KMS-11 (cell line): ENCODE data around the gene RMDN2.

Experiments used
- H2AFZ ChIP-seq: fragments of 200-600 bp; sonication (generic); 2 replicates; pipeline ENCODE4 v1.6.1; 2016; ENCODE audit warnings: antibody characterized with exemption, mixed run types, low read depth
- H3K27ac ChIP-seq: fragments of 200-600 bp; sonication (generic); 2 replicates; pipeline ENCODE4 v1.6.1; 2016; ENCODE audit warnings: mild to moderate bottlenecking, mixed run types
- H3K27me3 ChIP-seq: fragments of 200-600 bp; sonication (generic); 2 replicates; pipeline ENCODE4 v1.6.1; 2017; ENCODE audit warnings: mild to moderate bottlenecking, low read depth, mixed run types, moderate library complexity; ENCODE audit not compliant: insufficient read depth
- H3K36me3 ChIP-seq: fragments of 200-600 bp; sonication (generic); 2 replicates; pipeline ENCODE4 v1.6.1; 2017; ENCODE audit warnings: mild to moderate bottlenecking, mixed run types; ENCODE audit not compliant: insufficient read depth
- H3K4me1 ChIP-seq: fragments of 200-600 bp; sonication (generic); 2 replicates; pipeline ENCODE4 v1.6.1; 2016; ENCODE audit warnings: mild to moderate bottlenecking, low read depth, mixed run types; ENCODE audit not compliant: poor library complexity, severe bottlenecking
- H3K4me2 ChIP-seq: fragments of 200-600 bp; sonication (generic); 2 replicates; pipeline ENCODE4 v1.7.0; 2016; ENCODE audit warnings: mild to moderate bottlenecking, mixed run types
- H3K4me3 ChIP-seq: fragments of 200-600 bp; sonication (generic); IDR thresholded peaks from 2 replicates; pipeline ENCODE4 v1.6.1; 2017; ENCODE audit warnings: low read depth, low read length, mixed read lengths; ENCODE audit not compliant: insufficient read depth
- H3K79me2 ChIP-seq: fragments of 200-600 bp; sonication (generic); 2 replicates; pipeline ENCODE4 v1.6.1; 2016; ENCODE audit warnings: low read depth, mixed run types; ENCODE audit not compliant: insufficient read depth
- H3K9ac ChIP-seq: fragments of 200-600 bp; sonication (generic); 2 replicates; pipeline ENCODE4 v1.6.1; 2016; ENCODE audit warnings: mild to moderate bottlenecking, mixed run types
- H4K20me1 ChIP-seq: fragments of 200-600 bp; sonication (generic); 2 replicates; pipeline ENCODE4 v1.6.1; 2016; ENCODE audit warnings: mild to moderate bottlenecking, mixed run types; ENCODE audit not compliant: insufficient read depth
- CTCF ChIP-seq: fragments of 200-600 bp; sonication (generic); conservative IDR thresholded peaks from 2 replicates; pipeline ENCODE4 v1.6.1; 2017; ENCODE audit warnings: low read depth, mild to moderate bottlenecking, antibody characterized with exemption, low read length, moderate library complexity, mixed read lengths

Gene RMDN2

GRCh38 chr2:37975808-37976207 lies 50.7 kb downstream of the RMDN2 start:
- no peak for TF ChIP-seq CTCF
- no peak overlapping the region for H3K4me2 ChIP-seq
- no peak overlapping the region for H3K27ac ChIP-seq
- H3K9ac ChIP-seq, result no peak overlapping the region
- no peak overlapping the region for H3K4me3 ChIP-seq
- no peaks in the 10 kb centered on the region for H3K27me3 ChIP-seq
- H3K4me1 ChIP-seq, result no peaks in the 10 kb centered on the region
- no peaks in the 10 kb centered on the region for H3K36me3 ChIP-seq
- no peaks in the 10 kb centered on the region for H4K20me1 ChIP-seq
- H3K79me2 ChIP-seq, result no peaks in the 10 kb centered on the region
- no peak overlapping the region for H2AFZ ChIP-seq

DNA sequence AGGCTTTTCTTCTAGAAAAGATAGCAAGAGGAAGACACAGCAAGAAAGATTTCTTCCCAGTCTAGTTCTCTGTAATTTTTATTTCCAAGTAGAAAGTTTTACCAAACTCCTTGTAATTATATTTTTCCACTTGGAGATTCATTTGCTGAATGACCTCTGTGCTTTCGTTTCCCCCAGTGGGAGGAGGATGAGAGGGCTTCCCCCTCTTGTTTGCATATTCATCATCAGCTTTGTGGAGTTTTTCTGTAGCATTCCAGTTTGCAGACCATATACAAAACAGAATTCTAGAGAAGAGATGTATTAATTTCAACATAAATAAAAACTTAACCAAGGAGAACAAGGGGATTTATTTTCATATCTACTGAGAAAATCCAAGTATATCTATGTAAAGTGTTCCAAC lies 51.3 kb downstream of the RMDN2 start:
- Histone ChIP-seq H3K4me2 (no peak overlapping the region), H3K27me3 (no peaks in the 10 kb centered on the region), H2AFZ (no peak overlapping the region), H3K4me1 (no peaks in the 10 kb centered on the region), H3K4me3 (no peak overlapping the region), H3K9ac (no peak overlapping the region), H3K79me2 (no peaks in the 10 kb centered on the region), H3K27ac (no peak overlapping the region), H4K20me1 (no peaks in the 10 kb centered on the region), H3K36me3 (no peaks in the 10 kb centered on the region)
- no peak for TF ChIP-seq CTCF

DNA sequence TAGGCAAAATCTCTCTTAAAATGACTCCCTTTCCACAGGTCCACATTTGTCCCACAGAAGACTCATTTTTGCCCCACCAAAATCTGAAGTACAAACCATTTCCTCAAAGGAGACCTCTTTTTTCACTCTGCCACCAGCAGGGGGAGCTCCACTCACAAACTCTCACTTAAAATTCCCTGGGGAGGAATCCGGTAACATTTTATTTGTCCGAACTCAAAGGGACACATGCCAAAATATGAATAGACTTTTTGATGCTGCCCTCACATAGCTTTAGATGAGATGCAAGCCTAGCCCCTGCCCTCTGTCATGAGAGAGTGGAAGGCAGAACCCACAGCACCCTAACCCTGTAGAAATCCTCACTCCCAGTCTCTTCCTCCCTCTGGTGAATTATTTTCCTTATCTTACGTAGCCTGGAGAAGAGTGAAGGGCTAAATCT lies 57.1 kb downstream of the RMDN2 start:
- no peaks in the 10 kb centered on the region for H4K20me1 ChIP-seq
- peak overlapping the region; percentile 5; the same call in 1 of the 2 replicates for H3K4me2 ChIP-seq
- no peaks in the 10 kb centered on the region for H3K36me3 ChIP-seq
- H3K4me3 ChIP-seq, result no peak overlapping the region
- peak overlapping the region; percentile 10; the same call in 1 of the 2 replicates for H2AFZ ChIP-seq
- H3K27ac ChIP-seq, result no peak overlapping the region
- TF ChIP-seq CTCF, result peak; percentile 99
- peaks cover 7% of the 10 kb centered on the region for H3K4me1 ChIP-seq
- H3K9ac ChIP-seq, result no peak overlapping the region
- H3K79me2 ChIP-seq, result no peaks in the 10 kb centered on the region
- H3K27me3 ChIP-seq, result no peaks in the 10 kb centered on the region

- H2AFZ ChIP-seq, result no peak overlapping the region
- no peaks in the 10 kb centered on the region for H3K79me2 ChIP-seq
- peaks cover 7% of the 10 kb centered on the region for H3K4me1 ChIP-seq
- no peaks in the 10 kb centered on the region for H4K20me1 ChIP-seq
- no peak overlapping the region for H3K27ac ChIP-seq
- H3K4me3 ChIP-seq, result no peak overlapping the region
- no peak overlapping the region for H3K4me2 ChIP-seq
- no peak overlapping the region for H3K9ac ChIP-seq
- H3K36me3 ChIP-seq, result no peaks in the 10 kb centered on the region
- no peaks in the 10 kb centered on the region for H3K27me3 ChIP-seq
- TF ChIP-seq CTCF, result no peak
These were observed 57.8 kb downstream of the RMDN2 start for GRCh38 chr2:37982847-37983246.
